Activated B cell treated with CpG ODN at 0.5 μM for 24 hours (primary cell): ENCODE data around the gene MEN1. TPM values are rescaled to one million over a fixed set of nuclear protein-coding genes. Genes with fewer than 3 reads are reported as not detected.

Source experiments
- ATAC-seq: fragments of 200-7000 bp; cut with Tn5 transposase; one replicate; pipeline ENCODE4 v1.10.0; 2021; ENCODE audit warnings: low read depth, mild to moderate bottlenecking, moderate library complexity
- CTCF ChIA-PET: fragments of 350-600 bp; sonication (Branson Sonifier 250); formaldehyde crosslinking; loops from one replicate; lab custom pipeline; 2021; ENCODE audit warnings: antibody characterized with exemption; lab: Charles Lee
- POLR2A ChIA-PET: fragments of 350-600 bp; sonication (Branson Sonifier 250); formaldehyde crosslinking; loops from one replicate; lab custom pipeline; 2021; ENCODE audit warnings: antibody characterized with exemption; lab: Charles Lee
- DNase-seq: peaks from one replicate; pipeline ENCODE4 v3.0.0; 2022
- H3K27ac Mint-ChIP-seq: one replicate; pipeline ENCODE4 v1.8.0; 2020; ENCODE audit warnings: mixed read lengths
- H3K27me3 Mint-ChIP-seq: one replicate; pipeline ENCODE4 v1.8.0; 2021; ENCODE audit warnings: mixed read lengths
- H3K36me3 Mint-ChIP-seq: one replicate; pipeline ENCODE4 v1.8.0; 2021; ENCODE audit warnings: low read depth, mixed read lengths
- H3K4me1 Mint-ChIP-seq: one replicate; pipeline ENCODE4 v1.8.0; 2021; ENCODE audit warnings: mixed read lengths
- H3K4me3 Mint-ChIP-seq: one replicate; pipeline ENCODE4 v1.8.0; 2020; ENCODE audit warnings: mild to moderate bottlenecking, mixed read lengths
- H3K9me3 Mint-ChIP-seq: one replicate; pipeline ENCODE4 v1.8.0; 2020; ENCODE audit warnings: mixed read lengths
- CTCF ChIP-seq: fragments of 200-600 bp; IDR thresholded peaks from one replicate; pipeline ENCODE4 v1.8.0; 2022; ENCODE audit warnings: antibody characterized with exemption, mild to moderate bottlenecking
- intact Hi-C: fragments of 100-400 bp; cut with micrococcal nuclease; formaldehyde crosslinking; loops from one replicate; pipeline ENCODE4 v1.15.1; 2024
- total RNA-seq: library from RNA; stranded (reverse); gene quantifications from 2 replicates; pipeline ENCODE4 v1.2.3, GENCODE V29; 2022

The MEN1 gene
- total RNA-seq, 1 donor from 2014 or later: 44.6 TPM

GRCh38 chr11:64764753-64765152, 45.6 kb downstream of the MEN1 start:
- Mint-ChIP-seq H3K4me3 (peak overlapping the region; percentile 52), H3K27me3 (no peaks in the 10 kb centered on the region), H3K9me3 (no peaks in the 10 kb centered on the region), H3K36me3 (peaks cover 79% of the 10 kb centered on the region), H3K4me1 (peaks cover 94% of the 10 kb centered on the region), H3K27ac (peak overlapping the region; percentile 85)
- intact Hi-C loops: loop anchor here (1.0 kb wide), 2 partner anchors 8 to 19 kb away; no protein-coding TSS in a partner anchor
- DNase-seq (no peak), ATAC-seq (no peak)
- POLR2A ChIA-PET: interaction anchor here (1.0 to 7.7 kb wide), 4 partner anchors 7 to 20 kb away, joined by 4 to 158 read pairs (median 56); partner anchors contain the start of genes RASGRP2 and SF1
- no peak for TF ChIP-seq CTCF
- CTCF ChIA-PET: interaction anchor here (0.8 to 2.2 kb wide), 4 partner anchors 10 to 61 kb away, joined by 3 to 11 read pairs (median 6); partner anchors contain the start of gene RASGRP2

GRCh38 chr11:64764040-64764611, 46.2 kb downstream of the MEN1 start:
- no peaks in the 10 kb centered on the region for H3K9me3 Mint-ChIP-seq
- no peak for TF ChIP-seq CTCF
- H3K4me1 Mint-ChIP-seq: peaks cover 94% of the 10 kb centered on the region
- DNase-seq: no peak
- peak overlapping the region; percentile 85 for H3K27ac Mint-ChIP-seq
- ChIA-PET CTCF (interaction anchor here (1.0 to 2.3 kb wide), 6 partner anchors 13 to 60 kb away, joined by 3 to 11 read pairs (median 8); partner anchors contain the start of gene RASGRP2), POLR2A (interaction anchor here (1.2 to 7.7 kb wide), 5 partner anchors 8 to 38 kb away, joined by 4 to 158 read pairs (median 38); partner anchors contain the start of genes RASGRP2 and SF1)
- peaks cover 73% of the 10 kb centered on the region for H3K36me3 Mint-ChIP-seq
- intact Hi-C loops: loop anchor here (1.0 kb wide), 2 partner anchors 8 to 19 kb away; no protein-coding TSS in a partner anchor
- peak overlapping the region; percentile 52 for H3K4me3 Mint-ChIP-seq
- peak; percentile 41 for ATAC-seq
- H3K27me3 Mint-ChIP-seq: no peaks in the 10 kb centered on the region

GRCh38 chr11:64763526-64764039, 46.8 kb downstream of the MEN1 start:
- no peak for ATAC-seq
- intact Hi-C loops: loop anchor here (1.0 to 2.0 kb wide), 3 partner anchors 9 to 18 kb away; no protein-coding TSS in a partner anchor
- H3K36me3 Mint-ChIP-seq: peaks cover 67% of the 10 kb centered on the region
- H3K9me3 Mint-ChIP-seq: no peaks in the 10 kb centered on the region
- TF ChIP-seq CTCF: no peak
- no peaks in the 10 kb centered on the region for H3K27me3 Mint-ChIP-seq
- peak overlapping the region; percentile 85 for H3K27ac Mint-ChIP-seq
- ChIA-PET CTCF (interaction anchor here (0.9 to 2.3 kb wide), 8 partner anchors 7 to 37 kb away, joined by 3 to 11 read pairs (median 5); partner anchors contain the start of gene RASGRP2), POLR2A (interaction anchor here (0.6 to 7.7 kb wide), 8 partner anchors 8 to 429 kb away, joined by 3 to 158 read pairs (median 6); partner anchors contain the start of genes RASGRP2 and SF1)
- no peak for DNase-seq
- peak overlapping the region; percentile 52 for H3K4me3 Mint-ChIP-seq
- H3K4me1 Mint-ChIP-seq: peaks cover 91% of the 10 kb centered on the region

- Mint-ChIP-seq H3K27me3 (no peaks in the 10 kb centered on the region), H3K4me3 (peak overlapping the region; percentile 29), H3K4me1 (peaks cover 86% of the 10 kb centered on the region), H3K9me3 (no peaks in the 10 kb centered on the region), H3K27ac (peak overlapping the region; percentile 85), H3K36me3 (peaks cover 60% of the 10 kb centered on the region)
- intact Hi-C loops: loop anchor here (2.0 kb wide), 1 partner anchor 14 kb away; no protein-coding TSS in a partner anchor
- ChIA-PET POLR2A (interaction anchor here (0.6 to 7.7 kb wide), 9 partner anchors 9 to 428 kb away, joined by 3 to 158 read pairs (median 5); partner anchors contain the start of genes RASGRP2 and SF1), CTCF (interaction anchor here (0.9 to 2.3 kb wide), 8 partner anchors 8 to 37 kb away, joined by 3 to 11 read pairs (median 4); partner anchors contain the start of gene RASGRP2)
- DNase-seq (no peak), ATAC-seq (peak; percentile 41)
- no peak for TF ChIP-seq CTCF
Measured at GRCh38 chr11:64762674-64763525, 47.5 kb downstream of the MEN1 start.
